Large intestine (tissue), 3 donors: ENCODE results near the gene RADIL. TPM values are rescaled to one million over a fixed set of nuclear protein-coding genes. Genes with fewer than 3 reads are reported as not detected.
"Not testable (repeated sequence)": the region's sequence is repeated elsewhere in the genome, so short reads cannot be mapped to it uniquely, and the experiment has no call there.

Source experiments
- DNase-seq, 2 donors: peaks; one replicate each; pipeline versions ENCODE4 v3.0.0 to v3.0.0-alpha.2; 2013
- H3K27ac ChIP-seq: one replicate; pipeline ENCODE4 v1.5.1; 2013; ENCODE audit warnings: low read length
- H3K27me3 ChIP-seq: 2 replicates; pipeline ENCODE4 v1.6.1; 2013; ENCODE audit warnings: low read length; ENCODE audit not compliant: control insufficient read depth, insufficient read depth
- H3K36me3 ChIP-seq: 2 replicates; pipeline ENCODE4 v1.6.1; 2013; ENCODE audit warnings: low read length; ENCODE audit not compliant: control insufficient read depth, insufficient read depth
- H3K4me1 ChIP-seq: one replicate; pipeline ENCODE4 v1.6.1; 2013; ENCODE audit warnings: low read length; ENCODE audit not compliant: control insufficient read depth, insufficient read depth
- H3K4me3 ChIP-seq: one replicate; pipeline ENCODE4 v1.5.1; 2013; ENCODE audit warnings: low read length
- H3K9me3 ChIP-seq: one replicate; pipeline ENCODE4 v1.6.1; 2013; ENCODE audit warnings: mild to moderate bottlenecking, low read depth, low read length, moderate library complexity; ENCODE audit not compliant: control insufficient read depth
- WGBS: methylation state at CpG from one replicate; pipeline ENCODE4 v1.1.5; 2013; ENCODE audit warnings: low lambda C conversion rate; ENCODE audit not compliant: insufficient coverage; 5-methylcytosine and 5-hydroxymethylcytosine counted together
- polyA plus RNA-seq: library from polyadenylated mRNA; unstranded; fragments of 120-200 nt; gene quantifications from one replicate; pipeline ENCODE4 v1.2.1, GENCODE V29; 2013

Gene RADIL
- polyA plus RNA-seq, 1 donor, result 2.1 TPM

- no peaks in the 10 kb centered on the region for H3K27me3 ChIP-seq
- H3K4me3 ChIP-seq, result no peak overlapping the region
- H3K27ac ChIP-seq, result no peak overlapping the region
- H3K9me3 ChIP-seq, result no peaks in the 10 kb centered on the region
- H3K4me1 ChIP-seq, result no peaks in the 10 kb centered on the region
- H3K36me3 ChIP-seq, result no peaks in the 10 kb centered on the region
- DNase-seq, result no peak
- 82% methylated on average over 3 of the region's 11 CpGs for WGBS
Measured at GRCh38 chr7:4895766-4896165, 12.2 kb upstream of the RADIL start.

GRCh38 chr7:4894482-4894881 lies 11.0 kb upstream of the RADIL start:
- no peaks in the 10 kb centered on the region for H3K4me1 ChIP-seq
- H3K27me3 ChIP-seq, result no peaks in the 10 kb centered on the region
- no peak for DNase-seq
- no CpG with 5 or more reads among the region's 9 CpGs for WGBS
- no peak overlapping the region for H3K27ac ChIP-seq
- no peak overlapping the region for H3K4me3 ChIP-seq
- H3K36me3 ChIP-seq, result no peaks in the 10 kb centered on the region
- no peaks in the 10 kb centered on the region for H3K9me3 ChIP-seq

DNA sequence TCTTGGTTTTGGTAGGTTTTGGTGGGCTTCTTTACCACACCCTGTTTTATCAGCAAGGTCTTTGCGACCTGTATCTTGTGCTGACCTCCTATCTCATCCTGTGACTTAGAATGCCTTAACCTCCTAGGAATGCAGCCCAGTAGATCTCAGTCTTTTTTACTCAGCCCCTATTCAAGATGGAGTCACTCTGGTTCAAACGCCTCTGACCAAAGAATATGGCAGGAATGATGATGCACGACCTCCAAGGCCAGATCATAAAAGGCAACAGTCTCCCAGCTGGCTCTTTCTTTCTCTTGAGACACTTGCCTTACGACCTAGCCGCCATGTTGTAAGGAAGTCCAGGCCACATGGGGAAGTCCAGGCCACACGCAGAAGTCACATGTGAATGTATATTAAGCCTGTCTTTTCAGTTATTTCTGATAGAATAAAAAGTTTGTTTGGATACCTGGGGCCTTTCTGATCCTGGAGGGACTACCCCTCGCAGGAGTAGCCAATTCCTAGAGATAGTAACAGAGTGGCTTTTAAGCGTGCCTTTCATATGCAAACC lies 10.5 kb upstream of the RADIL start:
- Histone ChIP-seq H3K36me3 (no peaks in the 10 kb centered on the region), H3K27me3 (no peaks in the 10 kb centered on the region), H3K27ac (no peak overlapping the region), H3K4me1 (no peaks in the 10 kb centered on the region), H3K9me3 (no peaks in the 10 kb centered on the region), H3K4me3 (no peak overlapping the region)
- no peak for DNase-seq
- no CpG with 5 or more reads among the region's 8 CpGs for WGBS

DNA sequence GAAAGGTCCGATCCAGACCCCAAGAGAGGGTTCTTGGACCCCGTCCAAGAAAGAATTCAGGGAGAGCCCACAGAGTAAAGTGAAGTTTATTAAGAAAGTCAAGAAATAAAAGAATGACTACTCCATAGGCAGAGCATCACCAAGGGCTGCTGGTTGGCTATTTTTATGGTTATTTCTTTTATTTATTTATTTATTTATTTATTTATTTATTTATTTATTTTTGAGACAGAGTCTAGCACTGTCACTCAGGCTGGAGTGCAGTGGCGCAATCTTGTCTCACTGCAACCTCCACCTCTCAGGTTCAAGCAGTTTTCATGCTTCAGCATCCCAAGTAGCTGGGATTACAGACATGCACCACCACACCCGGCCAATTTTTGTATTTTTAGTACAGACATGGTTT lies 9.7 kb upstream of the RADIL start:
- H3K9me3 ChIP-seq, H3K4me3 ChIP-seq, DNase-seq, H3K36me3 ChIP-seq, H3K27me3 ChIP-seq, H3K4me1 ChIP-seq, H3K27ac ChIP-seq: not testable (repeated sequence)
- no CpG with 5 or more reads among the region's 4 CpGs for WGBS

DNA sequence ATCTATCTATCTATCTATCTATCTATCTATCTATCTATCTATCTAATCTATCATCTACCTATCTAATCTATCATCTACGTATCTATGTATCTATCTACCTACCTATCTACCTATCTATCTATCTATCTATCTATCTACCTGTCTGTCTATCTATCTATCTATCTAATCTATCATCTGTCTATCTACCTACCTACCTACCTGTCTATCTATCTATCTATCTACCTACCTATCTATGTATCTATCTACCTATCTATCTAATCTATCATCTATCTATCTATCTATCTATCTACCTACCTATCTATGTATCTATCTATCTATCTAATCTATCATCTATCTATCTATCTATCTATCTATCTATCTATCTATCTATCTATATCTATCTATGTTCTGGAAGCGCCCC lies 8.0 kb upstream of the RADIL start:
- DNase-seq, H3K27me3 ChIP-seq: not testable (repeated sequence)
- WGBS, result 100% methylated on average over 1 of the region's 2 CpGs

GRCh38 chr7:4889682-4890081 lies 6.2 kb upstream of the RADIL start:
- no peaks in the 10 kb centered on the region for H3K4me1 ChIP-seq
- H3K36me3 ChIP-seq, result no peaks in the 10 kb centered on the region
- peaks cover 4% of the 10 kb centered on the region for H3K27me3 ChIP-seq
- no peak overlapping the region for H3K27ac ChIP-seq
- no peak overlapping the region for H3K4me3 ChIP-seq
- H3K9me3 ChIP-seq, result no peaks in the 10 kb centered on the region
- DNase-seq, result no peak
- no CpG with 5 or more reads among the region's 1 CpG for WGBS

More for the DNA sequence above, 8.0 kb upstream of the RADIL start:
- H3K4me3 ChIP-seq, H3K27ac ChIP-seq, H3K36me3 ChIP-seq, H3K4me1 ChIP-seq, H3K9me3 ChIP-seq: not testable (repeated sequence)

- Histone ChIP-seq H3K4me1 (no peaks in the 10 kb centered on the region), H3K36me3 (no peaks in the 10 kb centered on the region), H3K27me3 (peaks cover 14% of the 10 kb centered on the region), H3K9me3 (peaks cover 4% of the 10 kb centered on the region), H3K4me3 (no peak overlapping the region), H3K27ac (no peak overlapping the region)
- DNase-seq, result no peak
- no CpG with 5 or more reads among the region's 3 CpGs for WGBS
Measured at GRCh38 chr7:4888161-4888560, 4.6 kb upstream of the RADIL start.

DNA sequence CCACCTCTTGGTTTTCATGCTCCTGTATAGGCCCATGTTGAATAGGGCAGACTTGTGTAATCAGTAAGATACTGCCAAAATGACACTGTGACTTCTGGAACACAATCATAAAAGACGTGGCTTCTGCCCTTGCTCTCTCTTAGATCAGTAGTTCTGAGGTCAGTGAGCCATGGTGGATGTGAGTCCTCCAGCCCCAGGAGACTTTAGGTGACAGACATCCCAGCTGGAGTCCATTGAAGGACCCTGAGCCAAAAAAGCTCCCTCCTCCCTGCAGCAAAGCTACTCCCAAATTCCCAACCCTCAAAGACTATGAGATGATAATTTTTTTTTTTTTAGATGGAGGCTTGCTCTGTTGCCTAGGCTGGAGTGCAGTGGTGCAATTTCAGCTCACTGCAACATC lies 3.2 kb upstream of the RADIL start:
- no peaks in the 10 kb centered on the region for H3K36me3 ChIP-seq
- no peak overlapping the region for H3K27ac ChIP-seq
- WGBS, result no CpG with 5 or more reads among the region's 1 CpG
- no peaks in the 10 kb centered on the region for H3K4me1 ChIP-seq
- no peak for DNase-seq
- peaks cover 4% of the 10 kb centered on the region for H3K9me3 ChIP-seq
- H3K27me3 ChIP-seq, result peaks cover 27% of the 10 kb centered on the region
- H3K4me3 ChIP-seq, result no peak overlapping the region

GRCh38 chr7:4885317-4885807 lies 1.8 kb upstream of the RADIL start:
- H3K27me3 ChIP-seq, result peaks cover 27% of the 10 kb centered on the region
- H3K27ac ChIP-seq, result no peak overlapping the region
- no peak for DNase-seq
- H3K4me1 ChIP-seq, result no peaks in the 10 kb centered on the region
- WGBS, result 90% methylated on average over 2 of the region's 7 CpGs
- H3K9me3 ChIP-seq, result peaks cover 4% of the 10 kb centered on the region
- H3K36me3 ChIP-seq, result no peaks in the 10 kb centered on the region
- no peak overlapping the region for H3K4me3 ChIP-seq

GRCh38 chr7:4884164-4884563 lies 648 bp upstream of the RADIL start:
- Histone ChIP-seq H3K27ac (no peak overlapping the region), H3K9me3 (peaks cover 4% of the 10 kb centered on the region), H3K27me3 (peaks cover 28% of the 10 kb centered on the region), H3K4me1 (no peaks in the 10 kb centered on the region), H3K4me3 (no peak overlapping the region), H3K36me3 (no peaks in the 10 kb centered on the region)
- no peak for DNase-seq
- no CpG with 5 or more reads among the region's 10 CpGs for WGBS

DNA sequence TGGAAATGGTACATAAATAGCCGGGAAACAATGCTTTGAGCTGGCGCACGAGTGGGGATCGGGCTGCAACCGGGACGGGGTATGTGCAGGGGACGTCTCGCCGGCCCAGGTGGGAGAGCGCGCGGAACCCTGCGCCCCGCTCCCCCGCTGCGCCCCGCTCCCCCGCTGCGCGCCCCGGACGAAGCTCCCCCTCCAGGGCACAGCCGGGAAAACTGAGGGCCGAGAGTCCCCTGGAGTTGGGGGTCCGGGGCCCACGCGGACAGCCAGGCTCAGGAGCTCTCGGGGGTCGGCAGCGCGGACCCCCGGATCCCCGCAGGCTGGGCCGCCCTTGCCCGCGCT lies 514 bp downstream of the RADIL start:
- Histone ChIP-seq H3K4me3 (peak overlapping the region; percentile 15), H3K36me3 (no peaks in the 10 kb centered on the region), H3K9me3 (peaks cover 4% of the 10 kb centered on the region), H3K27me3 (peaks cover 28% of the 10 kb centered on the region), H3K4me1 (no peaks in the 10 kb centered on the region), H3K27ac (no peak overlapping the region)
- no peak for DNase-seq
- no CpG with 5 or more reads among the region's 36 CpGs for WGBS
